HepG2 (cell line): ENCODE measurements around the gene KIR3DL3. TPM values are rescaled to one million over a fixed set of nuclear protein-coding genes. Genes with fewer than 3 reads are reported as not detected.
"Not testable (repeated sequence)": the region's sequence is repeated elsewhere in the genome, so short reads cannot be mapped to it uniquely, and the experiment has no call there.

Experiments
- ATAC-seq: fragments of 200-7000 bp; cut with Tn5 transposase; 3 replicates; pipeline ENCODE4 v1.9.1; 2020; ENCODE audit warnings: mild to moderate bottlenecking, moderate library complexity
- BruUV-seq: library from RNA; stranded (reverse); fragments of 400-500 nt; replicated peaks from 2 replicates; lab custom pipeline; 2021; lab: Mats Ljungman, UMichigan
- CTCF ChIA-PET: fragments of 300-600 bp; formaldehyde crosslinking; extraction: SDS; loops from one replicate; lab custom pipeline; 2021; ENCODE audit warnings: low total read pairs, inconsistent platforms, low intra/inter-chr PET ratio; lab: Yijun Ruan, JAX
- POLR2A ChIA-PET: fragments of 350-600 bp; sonication (Branson Sonifier 250); formaldehyde crosslinking; loops from one replicate; lab custom pipeline; 2020; ENCODE audit warnings: antibody characterized with exemption, inconsistent platforms; lab: Yijun Ruan, JAX
- DNase-seq: peaks from one replicate; pipeline ENCODE4 v3.0.0-alpha.2; 2015; ENCODE audit warnings: low spot score
- FAIRE-seq: peaks from 3 replicates; lab custom pipeline; 2011; peaks lifted over from hg19 to GRCh38; lab: Jason Lieb, UNC
- H2AFZ ChIP-seq: one replicate; pipeline ENCODE4 v1.6.1; 2011; ENCODE audit warnings: low read length, inconsistent platforms
- H3K27ac ChIP-seq: fragments of 300-600 bp; 3 replicates; pipeline ENCODE4 v1.8.0; 2011; ENCODE audit warnings: mixed run types, mild to moderate bottlenecking, mixed read lengths, low read length, inconsistent platforms; ENCODE audit not compliant: insufficient read depth; ENCODE audit errors: extremely low read length
- H3K27me3 ChIP-seq, 2 experiments: fragments of 200-600 bp in 1 of 2; 2 replicates in 1 of 2; 3 replicates in 1 of 2; pipeline versions ENCODE4 v1.6.0 to v1.8.0; 2011; ENCODE audit warnings: low read length in 2 of 2, mild to moderate bottlenecking in 2 of 2, moderate library complexity in 2 of 2, inconsistent platforms in 1 of 2; ENCODE audit not compliant: insufficient read depth in 2 of 2, control insufficient read depth in 1 of 2
- H3K36me3 ChIP-seq, 2 experiments: fragments of 200-600 bp in 1 of 2; replicated peaks in 1 of 2; 2 replicates in 1 of 2; 3 replicates in 1 of 2; pipeline versions ENCODE4 v1.5.1 to v1.8.0; 2011; ENCODE audit warnings: low read length in 2 of 2, inconsistent platforms in 1 of 2; ENCODE audit not compliant: insufficient read depth in 2 of 2, control insufficient read depth in 1 of 2
- H3K4me1 ChIP-seq: 2 replicates; pipeline ENCODE4 v1.5.1; 2012; ENCODE audit warnings: low read length, inconsistent platforms; ENCODE audit not compliant: insufficient read depth
- H3K4me2 ChIP-seq: 2 replicates; pipeline ENCODE4 v1.6.0; 2011; ENCODE audit warnings: low read depth, low read length, inconsistent platforms
- H3K4me3 ChIP-seq, 3 experiments: fragments of 200-600 bp in 1 of 3; sonication (generic), shearing (Covaris generic) in 1 of 3; replicated peaks in 1 of 3; 2 replicates each; pipeline ENCODE4 v1.5.1; 2011 to 2016; ENCODE audit warnings: low read length in 3 of 3, inconsistent platforms in 2 of 3, low read depth in 2 of 3, mild to moderate bottlenecking in 2 of 3, control low read depth in 1 of 3, mixed read lengths in 1 of 3; ENCODE audit not compliant: insufficient read depth in 1 of 3
- H3K79me2 ChIP-seq: one replicate; pipeline ENCODE4 v1.6.1; 2011; ENCODE audit warnings: low read length, inconsistent platforms; ENCODE audit not compliant: insufficient read depth
- H3K9ac ChIP-seq: 2 replicates; pipeline ENCODE4 v1.6.0; 2011; ENCODE audit warnings: mild to moderate bottlenecking, low read depth, low read length, inconsistent platforms; ENCODE audit not compliant: insufficient read depth
- H3K9me3 ChIP-seq: 2 replicates; pipeline ENCODE4 v1.5.1; 2012; ENCODE audit warnings: mild to moderate bottlenecking, low read length
- H4K20me1 ChIP-seq: 2 replicates; pipeline ENCODE4 v1.6.0; 2011; ENCODE audit warnings: inconsistent platforms, mild to moderate bottlenecking, low read length, moderate library complexity; ENCODE audit not compliant: insufficient read depth
- CREB1 ChIP-seq, 2 experiments: fragments of 450-650 bp in 1 of 2; IDR thresholded peaks; 2 replicates each; pipeline ENCODE4 v1.6.1; 2016 to 2017; ENCODE audit warnings: control low read depth in 1 of 2, mild to moderate bottlenecking in 1 of 2, missing compliant biosample characterization in 1 of 2, missing genetic modification characterization in 1 of 2
- WGBS: methylation state at CpG from one replicate; pipeline ENCODE4 v1.1.6; 2017; ENCODE audit warnings: low lambda C conversion rate; 5-methylcytosine and 5-hydroxymethylcytosine counted together
- in situ Hi-C: cut with HindIII; loops from 2 replicates; pipeline ENCODE4 v1.10.0; 2017; ENCODE audit warnings: low pct_unique_long_range_greater_than_20kb; ENCODE audit not compliant: extremely low pct_ligation_motif_present
- intact Hi-C: fragments of 100-400 bp; cut with micrococcal nuclease; formaldehyde crosslinking; loops from one replicate; pipeline ENCODE4 v1.10.0; 2022; ENCODE audit not compliant: unreplicated experiment
- polyA plus RNA-seq, 8 experiments: library from polyadenylated mRNA; depleted of rRNA in 3 of 8; stranded (reverse) in 7 of 8; unstranded in 1 of 8; fragments of >200 nt; fragmentation: Illumina TruSeq in 4 of 8; extraction: Trizol in 4 of 8; gene quantifications; 2 replicates each; pipeline versions ENCODE4 v1.2.1 to v1.2.3, GENCODE V29; 2011 to 2016; ENCODE audit warnings: low read depth in 4 of 8, missing spikeins in 1 of 8, mixed read lengths in 1 of 8; ENCODE audit not compliant: insufficient read depth in 1 of 8
- total RNA-seq, 5 experiments: library from RNA; depleted of rRNA; stranded (reverse); fragments of >200 nt; fragmentation: Illumina TruSeq; extraction: Trizol; gene quantifications; 2 replicates each; pipeline ENCODE4 v1.2.3, GENCODE V29; 2016; ENCODE audit warnings: low read depth in 1 of 5

KIR3DL3 gene
- total and polyA plus RNA-seq, 2 of the 13 experiments (the other 11 are each of a cell fraction or from before 2014, with no cell fraction given): not detected

DNA sequence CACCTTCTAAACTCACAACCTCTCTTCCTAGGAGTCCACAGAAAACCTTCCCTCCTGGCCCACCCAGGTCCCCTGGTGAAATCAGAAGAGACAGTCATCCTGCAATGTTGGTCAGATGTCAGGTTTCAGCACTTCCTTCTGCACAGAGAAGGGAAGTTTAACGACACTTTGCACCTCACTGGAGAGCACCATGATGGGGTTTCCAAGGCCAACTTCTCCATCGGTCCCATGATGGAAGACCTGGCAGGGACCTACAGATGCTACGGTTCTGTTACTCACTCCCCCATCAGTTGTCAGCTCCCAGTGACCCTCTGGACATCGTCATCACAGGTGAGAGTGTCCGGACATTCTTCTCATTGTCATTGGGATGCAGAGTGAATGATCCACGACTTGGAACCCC is 34.3 kb downstream of the KIR3DL3 start:
- H3K27me3 ChIP-seq; intact Hi-C loops; H3K79me2 ChIP-seq; BruUV-seq; DNase-seq; H3K9ac ChIP-seq; POLR2A ChIA-PET; H3K27ac ChIP-seq; H2AFZ ChIP-seq; CTCF ChIA-PET; H3K9me3 ChIP-seq; H3K4me3 ChIP-seq; FAIRE-seq; H4K20me1 ChIP-seq; H3K4me2 ChIP-seq; H3K36me3 ChIP-seq; in situ Hi-C loops; H3K4me1 ChIP-seq; ATAC-seq; TF ChIP-seq CREB1 (CRISPR knock-in tag; IDR thresholded peaks at IDR 0.05): not testable (repeated sequence)
- 2% methylated on average over 6 of the region's 6 CpGs for WGBS
- TF ChIP-seq CREB1 (IDR thresholded peaks at IDR 0.05): 0 out of 2 replicates have a peak, but pooled peaks have one; percentile 11

DNA sequence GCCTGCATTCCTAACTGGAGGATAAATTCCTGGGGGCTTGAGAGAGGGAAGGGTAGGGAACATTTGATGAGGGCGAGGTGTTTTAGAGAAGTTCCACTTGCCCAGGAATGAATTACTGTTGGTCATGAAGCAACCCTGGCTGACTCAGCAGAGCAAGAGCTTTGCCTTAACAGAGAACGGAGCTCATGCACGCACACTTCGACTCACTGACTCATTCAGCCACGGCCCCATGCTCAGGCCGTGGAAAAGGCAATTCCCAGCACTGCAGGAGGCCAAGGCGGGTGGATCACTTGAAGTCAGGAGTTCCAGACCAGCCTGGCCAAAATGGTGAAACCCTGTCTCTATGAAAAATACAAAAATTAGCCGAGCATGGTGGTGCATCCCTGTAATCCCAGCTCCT is 40.0 kb downstream of the KIR3DL3 start:
- H3K9me3 ChIP-seq, FAIRE-seq, in situ Hi-C loops, H3K4me2 ChIP-seq, H3K4me3 ChIP-seq, BruUV-seq, H3K9ac ChIP-seq, intact Hi-C loops, H3K27ac ChIP-seq, POLR2A ChIA-PET, H4K20me1 ChIP-seq, H3K36me3 ChIP-seq, CTCF ChIA-PET, H2AFZ ChIP-seq, H3K4me1 ChIP-seq, H3K27me3 ChIP-seq, DNase-seq, ATAC-seq, H3K79me2 ChIP-seq: not testable (repeated sequence)
- WGBS: 0% methylated on average over 2 of the region's 8 CpGs

- intact Hi-C loops, FAIRE-seq: not testable (repeated sequence)
- WGBS: 13% methylated on average over 4 of the region's 4 CpGs
Measured at GRCh38 chr19:54766464-54766863, 42.2 kb downstream of the KIR3DL3 start.

DNA sequence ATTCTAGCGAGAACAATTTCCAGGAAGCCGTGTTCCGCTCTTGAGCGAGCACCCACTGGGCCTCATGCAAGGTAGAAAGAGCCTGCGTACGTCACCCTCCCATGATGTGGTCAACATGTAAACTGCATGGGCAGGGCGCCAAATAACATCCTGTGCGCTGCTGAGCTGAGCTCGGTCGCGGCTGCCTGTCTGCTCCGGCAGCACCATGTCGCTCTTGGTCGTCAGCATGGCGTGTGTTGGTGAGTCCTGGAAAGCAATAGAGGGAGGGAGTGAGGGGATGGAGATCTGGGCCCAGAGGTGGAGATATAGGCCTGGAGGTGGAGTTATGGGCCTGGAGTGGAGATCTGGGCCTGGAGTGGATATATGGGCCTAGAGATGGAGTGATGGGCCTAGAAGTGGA is 45.4 kb downstream of the KIR3DL3 start, which contains the start of gene KIR2DL1:
KIR2DL1 (plus strand) TSS at position 148 of the 400 bp plus-strand sequence; CDS start at position 206, 58 bp downstream.
- H3K4me2 ChIP-seq, intact Hi-C loops, H3K4me3 ChIP-seq, ATAC-seq, DNase-seq, BruUV-seq, FAIRE-seq, H3K27me3 ChIP-seq, H3K27ac ChIP-seq, H3K36me3 ChIP-seq, H2AFZ ChIP-seq, H3K9me3 ChIP-seq, H3K79me2 ChIP-seq, H3K4me1 ChIP-seq, H3K9ac ChIP-seq, in situ Hi-C loops, H4K20me1 ChIP-seq, POLR2A ChIA-PET, CTCF ChIA-PET: not testable (repeated sequence)
- WGBS: 77% methylated on average over 15 of the region's 15 CpGs

More at GRCh38 chr19:54766464-54766863, 42.2 kb downstream of the KIR3DL3 start:
- ATAC-seq, in situ Hi-C loops, H3K4me1 ChIP-seq, H3K79me2 ChIP-seq, H4K20me1 ChIP-seq, H3K27ac ChIP-seq, H3K36me3 ChIP-seq, H3K9ac ChIP-seq, H3K9me3 ChIP-seq, H3K4me3 ChIP-seq, CTCF ChIA-PET, H3K27me3 ChIP-seq, H2AFZ ChIP-seq, DNase-seq, BruUV-seq, POLR2A ChIA-PET, H3K4me2 ChIP-seq: not testable (repeated sequence)
